HepG2 (cell line): ENCODE results near the gene MRPS34. TPM values are rescaled to one million over a fixed set of nuclear protein-coding genes. Genes with fewer than 3 reads are reported as not detected.
A peak's percentile ranks its signal among the peaks of the same experiment; 100 is the strongest.

Experiments
- GFI1 ChIP-seq: sonication (generic); formaldehyde crosslinking; IDR thresholded peaks from 2 replicates; pipeline ENCODE4 v1.5.0; 2020; ENCODE audit warnings: missing genetic modification reagents, mild to moderate bottlenecking, borderline replicate concordance
- HIVEP1 ChIP-seq: sonication (generic); formaldehyde crosslinking; IDR thresholded peaks from 2 replicates; pipeline ENCODE4 v1.4.0; 2020; ENCODE audit warnings: mild to moderate bottlenecking, missing genetic modification reagents
- KLF12 ChIP-seq: sonication (generic); formaldehyde crosslinking; IDR thresholded peaks from 2 replicates; pipeline ENCODE4 v1.4.0; 2020; ENCODE audit warnings: missing genetic modification reagents, borderline replicate concordance
- KLF9 ChIP-seq: IDR thresholded peaks from 2 replicates; pipeline ENCODE4 v1.6.1; 2016; ENCODE audit warnings: low read depth
- MTA1 ChIP-seq: sonication (generic); formaldehyde crosslinking; IDR thresholded peaks from 2 replicates; pipeline ENCODE4 v1.4.0; 2020; ENCODE audit warnings: missing genetic modification reagents, mild to moderate bottlenecking, borderline replicate concordance
- MTA3 ChIP-seq: sonication (generic); formaldehyde crosslinking; IDR thresholded peaks from 2 replicates; pipeline ENCODE4 v1.4.0; 2020; ENCODE audit warnings: missing genetic modification reagents
- MTF1 ChIP-seq: sonication (generic); formaldehyde crosslinking; IDR thresholded peaks from 2 replicates; pipeline ENCODE4 v1.5.0; 2020; ENCODE audit warnings: missing genetic modification reagents
- MZF1 ChIP-seq: sonication (generic); formaldehyde crosslinking; IDR thresholded peaks from 2 replicates; pipeline ENCODE4 v1.8.1; 2023; ENCODE audit warnings: mild to moderate bottlenecking, missing genetic modification reagents, borderline replicate concordance
- POLR2AphosphoS2 ChIP-seq: IDR thresholded peaks from 2 replicates; pipeline ENCODE4 v1.6.1; 2011; ENCODE audit warnings: low read depth, low read length, improper control_type of control experiment
- RBM22 ChIP-seq: fragments of 200-400 bp; formaldehyde crosslinking; optimal IDR thresholded peaks from 2 replicates; pipeline ENCODE3; 2017; ENCODE audit warnings: mild to moderate bottlenecking, low read length, moderate library complexity
- RFXAP ChIP-seq: sonication (generic); formaldehyde crosslinking; IDR thresholded peaks from 2 replicates; pipeline ENCODE4 v1.4.0; 2020; ENCODE audit warnings: missing genetic modification reagents, borderline replicate concordance
- SOX6 ChIP-seq, 2 experiments: fragments of 450-650 bp in 1 of 2; sonication (generic) in 1 of 2; formaldehyde crosslinking in 1 of 2; IDR thresholded peaks; 2 replicates each; pipeline versions ENCODE4 v1.4.0 to v1.6.1; 2017 to 2020; ENCODE audit warnings: antibody characterized with exemption in 1 of 2, mild to moderate bottlenecking in 1 of 2, missing genetic modification reagents in 1 of 2
- SP4 ChIP-seq: sonication (generic); formaldehyde crosslinking; IDR thresholded peaks from 2 replicates; pipeline ENCODE4 v1.8.1; 2023; ENCODE audit warnings: mild to moderate bottlenecking, missing genetic modification reagents
- TGIF2 ChIP-seq: IDR thresholded peaks from 2 replicates; pipeline ENCODE4 v1.6.1; 2016; ENCODE audit warnings: control low read depth, missing compliant biosample characterization
- ZC3H4 ChIP-seq: sonication (generic); formaldehyde crosslinking; IDR thresholded peaks from 2 replicates; pipeline ENCODE4 v1.4.0; 2020; ENCODE audit warnings: missing genetic modification reagents, borderline replicate concordance
- ZFP37 ChIP-seq: sonication (generic); formaldehyde crosslinking; IDR thresholded peaks from 2 replicates; pipeline ENCODE4 v1.4.0; 2020; ENCODE audit warnings: missing genetic modification reagents, borderline replicate concordance
- ZFP82 ChIP-seq: sonication (generic); formaldehyde crosslinking; IDR thresholded peaks from 2 replicates; pipeline ENCODE4 v1.5.1; 2020; ENCODE audit warnings: mild to moderate bottlenecking, missing genetic modification reagents, borderline replicate concordance
- ZNF3 ChIP-seq: IDR thresholded peaks from 2 replicates; pipeline ENCODE4 v1.7.0; 2017; ENCODE audit warnings: inconsistent platforms
- ZNF501 ChIP-seq: sonication (generic); formaldehyde crosslinking; IDR thresholded peaks from 2 replicates; pipeline ENCODE4 v1.5.1; 2020; ENCODE audit warnings: mild to moderate bottlenecking, moderate library complexity, missing genetic modification reagents
- ZNF558 ChIP-seq: sonication (generic); formaldehyde crosslinking; IDR thresholded peaks from 2 replicates; pipeline ENCODE4 v1.9.0; 2022; ENCODE audit warnings: mild to moderate bottlenecking, missing genetic modification reagents, borderline replicate concordance
- ZNF577 ChIP-seq: sonication (generic); formaldehyde crosslinking; IDR thresholded peaks from 2 replicates; pipeline ENCODE4 v1.4.0; 2020; ENCODE audit warnings: mild to moderate bottlenecking, low read depth, missing genetic modification reagents, borderline replicate concordance
- polyA plus RNA-seq, 8 experiments: library from polyadenylated mRNA; depleted of rRNA in 3 of 8; stranded (reverse) in 7 of 8; unstranded in 1 of 8; fragments of >200 nt; fragmentation: Illumina TruSeq in 4 of 8; extraction: Trizol in 4 of 8; gene quantifications; 2 replicates each; pipeline versions ENCODE4 v1.2.1 to v1.2.3, GENCODE V29; 2011 to 2016; ENCODE audit warnings: low read depth in 4 of 8, missing spikeins in 1 of 8, mixed read lengths in 1 of 8; ENCODE audit not compliant: insufficient read depth in 1 of 8
- total RNA-seq, 5 experiments: library from RNA; depleted of rRNA; stranded (reverse); fragments of >200 nt; fragmentation: Illumina TruSeq; extraction: Trizol; gene quantifications; 2 replicates each; pipeline ENCODE4 v1.2.3, GENCODE V29; 2016; ENCODE audit warnings: low read depth in 1 of 5
- TF ChIP-seq, protein P1 (sequence below): sonication (generic); formaldehyde crosslinking; IDR thresholded peaks from 2 replicates; pipeline ENCODE4 v1.8.0; 2022; ENCODE audit warnings: low read depth, missing genetic modification reagents
- TF ChIP-seq, protein P2 (sequence below): sonication (generic); formaldehyde crosslinking; IDR thresholded peaks from 2 replicates; pipeline ENCODE4 v1.4.0; 2020; ENCODE audit warnings: mild to moderate bottlenecking, missing genetic modification reagents, borderline replicate concordance
- TF ChIP-seq, protein P3 (sequence below): sonication (generic); formaldehyde crosslinking; IDR thresholded peaks from 2 replicates; pipeline ENCODE4 v1.4.0; 2020; ENCODE audit warnings: missing genetic modification reagents, borderline replicate concordance

MRPS34 gene
- total and polyA plus RNA-seq, 2 of the 13 experiments (the other 11 are each of a cell fraction or from before 2014, with no cell fraction given) = 63.5 to 131 TPM

DNA sequence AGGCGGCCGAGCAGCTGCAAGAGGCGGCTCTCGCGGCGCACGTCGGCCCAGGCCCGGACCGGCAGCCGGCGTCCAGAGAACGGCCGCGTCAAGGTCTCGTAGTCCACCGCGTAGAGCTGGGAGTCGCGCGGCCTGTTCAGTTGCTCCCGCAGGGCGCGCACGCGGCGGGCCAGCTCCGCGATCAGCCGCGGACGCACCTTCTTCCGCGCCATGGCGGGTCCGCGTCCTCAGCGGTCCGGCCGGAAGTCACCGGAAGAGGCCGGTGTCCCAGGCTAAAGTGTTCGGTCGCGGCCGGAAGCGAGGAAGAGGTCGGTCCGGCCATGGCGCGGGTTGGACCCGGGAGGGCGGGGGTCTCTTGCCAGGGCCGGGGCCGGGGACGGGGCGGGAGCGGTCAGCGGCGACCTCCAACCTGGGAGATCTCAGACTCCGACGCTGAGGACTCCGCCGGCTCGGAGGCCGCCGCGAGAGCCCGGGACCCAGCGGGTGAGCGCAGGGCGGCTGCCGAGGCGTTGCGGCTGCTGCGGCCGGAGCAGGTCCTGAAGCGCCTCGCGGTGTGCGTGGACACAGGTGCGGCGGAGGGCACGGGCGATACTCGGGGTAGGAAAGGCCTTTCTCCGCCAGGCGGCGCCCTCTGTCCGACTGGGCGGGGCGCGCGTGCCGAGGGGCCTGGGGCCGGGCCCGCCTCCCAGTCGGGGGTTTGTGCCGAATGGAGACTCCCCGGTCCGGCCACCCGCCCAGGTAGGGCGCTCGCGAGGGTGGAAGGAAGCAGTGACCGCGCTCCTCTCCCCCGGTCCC lies at the start of gene MRPS34 (continued):
- TF ChIP-seq POLR2AphosphoS2 (no peak), ZC3H4 (no peak), SP4 (CRISPR knock-in tag) (peak; percentile 67), MZF1 (CRISPR knock-in tag) (no peak), MTA1 (no peak), ZNF558 (CRISPR knock-in tag) (peak; percentile 92; the same call in 1 of the 2 replicates), KLF12 (peak; percentile 94), RFXAP (CRISPR knock-in tag) (peak; percentile 55), MTA3 (no peak), ZFP82 (0 out of 2 replicates have a peak, but pooled peaks have one; percentile 63), ZFP37 (CRISPR knock-in tag) (0 out of 2 replicates have a peak, but pooled peaks have one; percentile 65), KLF9 (CRISPR knock-in tag) (0 out of 2 replicates have a peak, but pooled peaks have one; percentile 39), ZNF577 (CRISPR knock-in tag) (no peak), MTF1 (CRISPR knock-in tag) (peak; percentile 77; the same call in 1 of the 2 replicates), RBM22 (no peak), HIVEP1 (CRISPR knock-in tag) (0 out of 2 replicates have a peak, but pooled peaks have one; percentile 12), TGIF2 (CRISPR knock-in tag) (peak; percentile 74), ZNF3 (no peak), SOX6 (IDR thresholded peaks at IDR 0.05) (no peak), SOX6 (CRISPR knock-in tag; IDR thresholded peaks at IDR 0.05) (peak; percentile 8; the same call in 1 of the 2 replicates), ZNF501 (CRISPR knock-in tag) (peak; percentile 50; the same call in 1 of the 2 replicates), GFI1 (CRISPR knock-in tag) (no peak)
- TF ChIP-seq, protein P1, sequence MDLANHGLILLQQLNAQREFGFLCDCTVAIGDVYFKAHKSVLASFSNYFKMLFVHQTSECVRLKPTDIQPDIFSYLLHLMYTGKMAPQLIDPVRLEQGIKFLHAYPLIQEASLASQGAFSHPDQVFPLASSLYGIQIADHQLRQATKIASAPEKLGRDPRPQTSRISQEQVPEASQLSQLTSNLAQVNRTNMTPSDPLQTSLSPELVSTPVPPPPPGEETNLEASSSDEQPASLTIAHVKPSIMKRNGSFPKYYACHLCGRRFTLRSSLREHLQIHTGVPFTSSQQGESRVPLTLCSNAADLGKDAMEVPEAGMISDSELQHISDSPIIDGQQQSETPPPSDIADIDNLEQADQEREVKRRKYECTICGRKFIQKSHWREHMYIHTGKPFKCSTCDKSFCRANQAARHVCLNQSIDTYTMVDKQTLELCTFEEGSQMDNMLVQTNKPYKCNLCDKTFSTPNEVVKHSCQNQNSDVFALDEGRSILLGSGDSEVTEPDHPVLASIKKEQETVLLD (CRISPR knock-in tag) = peak; percentile 90
- TF ChIP-seq, protein P2, sequence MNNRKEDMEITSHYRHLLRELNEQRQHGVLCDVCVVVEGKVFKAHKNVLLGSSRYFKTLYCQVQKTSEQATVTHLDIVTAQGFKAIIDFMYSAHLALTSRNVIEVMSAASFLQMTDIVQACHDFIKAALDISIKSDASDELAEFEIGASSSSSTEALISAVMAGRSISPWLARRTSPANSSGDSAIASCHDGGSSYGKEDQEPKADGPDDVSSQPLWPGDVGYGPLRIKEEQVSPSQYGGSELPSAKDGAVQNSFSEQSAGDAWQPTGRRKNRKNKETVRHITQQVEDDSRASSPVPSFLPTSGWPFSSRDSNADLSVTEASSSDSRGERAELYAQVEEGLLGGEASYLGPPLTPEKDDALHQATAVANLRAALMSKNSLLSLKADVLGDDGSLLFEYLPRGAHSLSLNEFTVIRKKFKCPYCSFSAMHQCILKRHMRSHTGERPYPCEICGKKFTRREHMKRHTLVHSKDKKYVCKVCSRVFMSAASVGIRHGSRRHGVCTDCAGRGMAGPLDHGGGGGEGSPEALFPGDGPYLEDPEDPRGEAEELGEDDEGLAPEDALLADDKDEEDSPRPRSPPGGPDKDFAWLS (CRISPR knock-in tag) = no peak
- TF ChIP-seq, protein P3, sequence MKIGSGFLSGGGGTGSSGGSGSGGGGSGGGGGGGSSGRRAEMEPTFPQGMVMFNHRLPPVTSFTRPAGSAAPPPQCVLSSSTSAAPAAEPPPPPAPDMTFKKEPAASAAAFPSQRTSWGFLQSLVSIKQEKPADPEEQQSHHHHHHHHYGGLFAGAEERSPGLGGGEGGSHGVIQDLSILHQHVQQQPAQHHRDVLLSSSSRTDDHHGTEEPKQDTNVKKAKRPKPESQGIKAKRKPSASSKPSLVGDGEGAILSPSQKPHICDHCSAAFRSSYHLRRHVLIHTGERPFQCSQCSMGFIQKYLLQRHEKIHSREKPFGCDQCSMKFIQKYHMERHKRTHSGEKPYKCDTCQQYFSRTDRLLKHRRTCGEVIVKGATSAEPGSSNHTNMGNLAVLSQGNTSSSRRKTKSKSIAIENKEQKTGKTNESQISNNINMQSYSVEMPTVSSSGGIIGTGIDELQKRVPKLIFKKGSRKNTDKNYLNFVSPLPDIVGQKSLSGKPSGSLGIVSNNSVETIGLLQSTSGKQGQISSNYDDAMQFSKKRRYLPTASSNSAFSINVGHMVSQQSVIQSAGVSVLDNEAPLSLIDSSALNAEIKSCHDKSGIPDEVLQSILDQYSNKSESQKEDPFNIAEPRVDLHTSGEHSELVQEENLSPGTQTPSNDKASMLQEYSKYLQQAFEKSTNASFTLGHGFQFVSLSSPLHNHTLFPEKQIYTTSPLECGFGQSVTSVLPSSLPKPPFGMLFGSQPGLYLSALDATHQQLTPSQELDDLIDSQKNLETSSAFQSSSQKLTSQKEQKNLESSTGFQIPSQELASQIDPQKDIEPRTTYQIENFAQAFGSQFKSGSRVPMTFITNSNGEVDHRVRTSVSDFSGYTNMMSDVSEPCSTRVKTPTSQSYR (CRISPR knock-in tag) = no peak
